Esophagus muscularis mucosa (tissue), 4 donors: ENCODE data around the gene MOB3B. TPM values are rescaled to one million over a fixed set of nuclear protein-coding genes. Genes with fewer than 3 reads are reported as not detected.

ENCODE experiments used
- DNase-seq: peaks from one replicate; pipeline ENCODE4 v3.0.0-alpha.2; 2017; ENCODE audit errors: extremely low spot score
- H3K27ac ChIP-seq, 4 donors: fragments of 200-600 bp; sonication (generic); replicated peaks in 1 of 4; 1 replicate in 3 of 4; 2 replicates in 1 of 4; pipeline ENCODE4 v1.5.1; 2016 to 2019; ENCODE audit warnings: mild to moderate bottlenecking in 1 of 4
- H3K27me3 ChIP-seq, 4 donors: fragments of 200-600 bp; sonication (generic); one replicate each; pipeline versions ENCODE4 v1.5.1 to v1.6.0; 2016 to 2019
- H3K36me3 ChIP-seq, 4 donors: fragments of 200-600 bp; sonication (generic); one replicate each; pipeline ENCODE4 v1.5.1; 2016 to 2019
- H3K4me1 ChIP-seq, 4 donors: fragments of 200-600 bp; sonication (generic); one replicate each; pipeline ENCODE4 v1.5.1; 2016 to 2019
- H3K4me3 ChIP-seq, 4 donors: fragments of 200-600 bp; sonication (generic); 1 replicate in 2 of 4; 2 replicates in 2 of 4; pipeline ENCODE4 v1.5.1; 2016 to 2019; ENCODE audit warnings: mild to moderate bottlenecking in 4 of 4, moderate library complexity in 1 of 4
- H3K9me3 ChIP-seq, 4 donors: fragments of 200-600 bp; sonication (generic); 1 replicate in 3 of 4; 2 replicates in 1 of 4; pipeline ENCODE4 v1.5.1; 2016 to 2019
- EP300 ChIP-seq: sonication (generic); formaldehyde crosslinking; IDR thresholded peaks from one replicate; pipeline ENCODE4 v1.6.1; 2017; ENCODE audit warnings: antibody characterized with exemption
- POLR2A ChIP-seq: fragments of 450-650 bp; IDR thresholded peaks from one replicate; pipeline ENCODE4 v1.6.1; 2017; ENCODE audit warnings: antibody characterized with exemption, moderate library complexity, mild to moderate bottlenecking, low read depth
- POLR2AphosphoS5 ChIP-seq, 2 donors: sonication (generic); formaldehyde crosslinking; IDR thresholded peaks; one replicate each; pipeline ENCODE4 v1.6.1; 2017; ENCODE audit warnings: antibody characterized with exemption in 2 of 2
- WGBS: methylation state at CpG from one replicate; pipeline ENCODE4 v1.1.5; 2018; 5-methylcytosine and 5-hydroxymethylcytosine counted together
- intact Hi-C: fragments of 100-400 bp; cut with DNase I; formaldehyde crosslinking; loops from one replicate; pipeline ENCODE4 v1.15.1; 2023
- total RNA-seq, 4 donors: library from RNA; depleted of rRNA; stranded (reverse); fragments of >200 nt; gene quantifications; one replicate each; pipeline versions ENCODE4 v1.1.0 to v1.2.1, GENCODE V29; 2016
- TF ChIP-seq, protein P1 (sequence below), 3 experiments: fragments of 200-600 bp in 2 of 3; fragments of 450-650 bp in 1 of 3; sonication (generic) in 2 of 3; IDR thresholded peaks; one replicate each; pipeline ENCODE4 v1.5.1; 2017 to 2019; ENCODE audit warnings: antibody characterized with exemption in 3 of 3, mild to moderate bottlenecking in 2 of 3, moderate library complexity in 1 of 3

Gene MOB3B
- total RNA-seq, 4 donors from 2014 or later, result 7.6 to 11.6 (median 9.5) TPM

GRCh38 chr9:27511771-27512170, 17.8 kb downstream of the MOB3B start:
- Histone ChIP-seq H3K9me3 (no peaks in the 10 kb centered on the region), H3K4me3 (no peak overlapping the region), H3K27ac (no peak overlapping the region), H3K36me3 (no peaks in the 10 kb centered on the region), H3K27me3 (no peaks in the 10 kb centered on the region), H3K4me1 (peaks cover 0 to 10% (median 7%) of the 10 kb centered on the region in 4 donors)
- TF ChIP-seq POLR2AphosphoS5 (IDR thresholded peaks at IDR 0.05), result no peak
- TF ChIP-seq POLR2A, result no peak
- TF ChIP-seq, protein P1, sequence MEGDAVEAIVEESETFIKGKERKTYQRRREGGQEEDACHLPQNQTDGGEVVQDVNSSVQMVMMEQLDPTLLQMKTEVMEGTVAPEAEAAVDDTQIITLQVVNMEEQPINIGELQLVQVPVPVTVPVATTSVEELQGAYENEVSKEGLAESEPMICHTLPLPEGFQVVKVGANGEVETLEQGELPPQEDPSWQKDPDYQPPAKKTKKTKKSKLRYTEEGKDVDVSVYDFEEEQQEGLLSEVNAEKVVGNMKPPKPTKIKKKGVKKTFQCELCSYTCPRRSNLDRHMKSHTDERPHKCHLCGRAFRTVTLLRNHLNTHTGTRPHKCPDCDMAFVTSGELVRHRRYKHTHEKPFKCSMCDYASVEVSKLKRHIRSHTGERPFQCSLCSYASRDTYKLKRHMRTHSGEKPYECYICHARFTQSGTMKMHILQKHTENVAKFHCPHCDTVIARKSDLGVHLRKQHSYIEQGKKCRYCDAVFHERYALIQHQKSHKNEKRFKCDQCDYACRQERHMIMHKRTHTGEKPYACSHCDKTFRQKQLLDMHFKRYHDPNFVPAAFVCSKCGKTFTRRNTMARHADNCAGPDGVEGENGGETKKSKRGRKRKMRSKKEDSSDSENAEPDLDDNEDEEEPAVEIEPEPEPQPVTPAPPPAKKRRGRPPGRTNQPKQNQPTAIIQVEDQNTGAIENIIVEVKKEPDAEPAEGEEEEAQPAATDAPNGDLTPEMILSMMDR (IDR thresholded peaks at IDR 0.05), result no peak
- TF ChIP-seq EP300, result no peak
- DNase-seq, result peak; percentile 64
- 94% methylated on average over 2 of the region's 2 CpGs for WGBS
- intact Hi-C loops, result loop anchor here (10.0 kb wide), 1 partner anchor 97 kb away; no protein-coding TSS in a partner anchor

GRCh38 chr9:27510780-27511179, 18.8 kb downstream of the MOB3B start:
- WGBS, result 96% methylated on average over 2 of the region's 2 CpGs
- TF ChIP-seq EP300 (no peak), POLR2AphosphoS5 (IDR thresholded peaks at IDR 0.05) (no peak), POLR2A (no peak)
- TF ChIP-seq, protein P1 (IDR thresholded peaks at IDR 0.05), result no peak
- no peaks in the 10 kb centered on the region for H3K9me3 ChIP-seq
- peaks cover 0 to 10% (median 7%) of the 10 kb centered on the region in 4 donors for H3K4me1 ChIP-seq
- intact Hi-C loops, result loop anchor here (10.0 kb wide), 1 partner anchor 96 kb away; no protein-coding TSS in a partner anchor
- DNase-seq, result no peak
- H3K27ac ChIP-seq, result no peak overlapping the region
- no peaks in the 10 kb centered on the region for H3K27me3 ChIP-seq
- H3K4me3 ChIP-seq, result no peak overlapping the region
- no peaks in the 10 kb centered on the region for H3K36me3 ChIP-seq

DNA sequence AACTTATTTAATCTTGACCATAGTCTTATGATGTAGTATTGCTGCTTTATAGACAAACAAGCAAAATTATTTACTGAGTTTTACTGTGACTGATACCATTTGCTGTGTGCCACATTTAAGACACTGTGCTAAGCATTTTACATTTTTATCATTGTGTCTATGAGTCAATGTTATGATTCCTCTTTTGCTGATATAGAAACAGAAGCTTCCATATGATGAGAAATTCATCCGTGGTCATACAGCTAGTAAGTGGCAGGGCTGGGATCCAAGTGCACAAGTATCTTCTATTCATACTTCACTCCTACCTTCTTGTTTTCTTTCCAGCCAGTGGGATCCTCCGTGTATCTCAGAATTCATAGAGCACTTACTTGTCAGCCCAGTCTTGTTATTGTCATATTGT, 22.6 kb downstream of the MOB3B start:
- Histone ChIP-seq H3K4me1 (no peaks in the 10 kb centered on the region), H3K27ac (no peak overlapping the region), H3K9me3 (no peaks in the 10 kb centered on the region), H3K27me3 (no peaks in the 10 kb centered on the region), H3K36me3 (no peaks in the 10 kb centered on the region), H3K4me3 (no peak overlapping the region)
- TF ChIP-seq POLR2A (no peak), POLR2AphosphoS5 (IDR thresholded peaks at IDR 0.05) (no peak), EP300 (no peak)
- TF ChIP-seq, protein P1 (IDR thresholded peaks at IDR 0.05), result no peak
- intact Hi-C loops, result no loop called here
- DNase-seq, result no peak
- WGBS, result 44% methylated on average over 2 of the region's 2 CpGs

DNA sequence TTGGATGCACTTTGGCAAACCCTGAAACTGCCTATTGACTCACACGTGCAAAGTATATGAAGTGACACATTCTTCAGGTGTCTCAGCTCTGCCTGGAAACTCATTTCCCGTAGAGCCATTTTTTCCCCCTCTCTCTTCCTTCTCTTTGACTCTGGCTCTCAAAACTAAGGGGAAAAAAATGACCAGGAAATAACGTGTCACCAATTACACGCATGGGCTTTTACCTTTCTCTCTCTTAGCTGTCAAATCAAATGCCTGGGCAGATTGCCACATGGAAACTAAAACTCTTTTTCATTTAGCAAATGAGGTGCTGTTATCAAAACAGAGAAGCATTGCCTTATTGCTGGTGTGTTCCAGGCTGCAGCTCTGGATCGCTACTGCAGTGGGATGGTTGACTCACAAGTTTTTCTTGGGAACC, 23.9 kb downstream of the MOB3B start:
- H3K36me3 ChIP-seq, result no peaks in the 10 kb centered on the region
- TF ChIP-seq POLR2A (no peak), EP300 (no peak)
- TF ChIP-seq, protein P1 (IDR thresholded peaks at IDR 0.05), result no peak
- 58% methylated on average over 5 of the region's 5 CpGs for whole genome bisulfite sequencing
- H3K9me3 ChIP-seq, result no peaks in the 10 kb centered on the region
- intact Hi-C loops, result no loop called here
- no peaks in the 10 kb centered on the region for H3K27me3 ChIP-seq
- no peak overlapping the region for H3K4me3 ChIP-seq
- no peaks in the 10 kb centered on the region for H3K4me1 ChIP-seq
- H3K27ac ChIP-seq, result no peak overlapping the region
- no peak for DNase-seq

- no peaks in the 10 kb centered on the region for H3K36me3 ChIP-seq
- no peak overlapping the region for H3K27ac ChIP-seq
- no peaks in the 10 kb centered on the region for H3K9me3 ChIP-seq
- no peak overlapping the region for H3K4me3 ChIP-seq
- H3K4me1 ChIP-seq, result no peaks in the 10 kb centered on the region
- intact Hi-C loops, result no loop called here
- TF ChIP-seq EP300 (no peak), POLR2AphosphoS5 (IDR thresholded peaks at IDR 0.05) (no peak), POLR2A (no peak)
- TF ChIP-seq, protein P1 (IDR thresholded peaks at IDR 0.05), result no peak
- peak; percentile 45 for DNase-seq
- no peaks in the 10 kb centered on the region for H3K27me3 ChIP-seq
Observed at GRCh38 chr9:27504259-27504658, 25.4 kb downstream of the MOB3B start.
